Measurements from ENCODE around the gene PIK3C2A. TPM values are rescaled to one million over a fixed set of nuclear protein-coding genes. Genes with fewer than 3 reads are reported as not detected.
A peak's percentile ranks its signal among the peaks of the same experiment; 100 is the strongest.

PIK3C2A gene
- total and polyA plus RNA-seq, 5 experiments from 2014 or later: 7.0 to 42.7 (median 9.8) TPM

DNA sequence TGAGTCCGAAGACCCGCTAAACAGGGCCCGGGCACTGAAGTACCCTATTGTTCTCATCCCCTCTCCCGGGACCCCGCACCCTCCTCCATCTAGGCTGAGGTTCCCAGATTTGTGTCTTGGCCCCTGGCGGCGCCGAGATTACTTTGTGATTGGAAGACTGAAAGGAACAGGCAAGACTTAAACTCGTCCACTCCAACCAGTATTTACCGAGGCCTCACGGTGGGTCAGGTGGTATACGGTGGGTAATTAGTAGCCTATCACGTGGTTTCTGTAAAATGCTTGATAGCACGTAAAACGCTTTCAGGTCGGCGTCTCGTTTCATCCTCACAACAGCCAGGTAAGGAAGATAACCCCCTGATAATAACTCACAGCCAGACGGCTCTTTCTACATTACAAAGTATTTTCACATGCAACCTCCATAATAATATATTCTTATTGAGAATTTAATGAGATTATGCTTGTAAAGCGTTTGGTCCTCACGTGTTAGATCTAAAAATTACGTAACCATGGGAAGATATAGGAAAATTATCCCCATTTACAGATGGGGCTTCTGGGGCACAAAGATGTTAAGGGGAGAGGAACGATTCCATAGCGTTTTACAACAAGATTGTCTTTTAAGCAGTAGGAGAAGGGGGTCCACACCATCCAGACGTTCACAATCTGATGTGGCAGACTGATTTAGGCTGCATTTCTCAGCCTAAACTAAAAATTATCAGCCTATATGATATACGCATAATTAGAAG is 642 bp upstream of the PIK3C2A start:
- Mint-ChIP-seq H3K4me1 (peaks cover 23 to 55% (median 41%) of the 10 kb centered on the region in 4 donors), H3K4me3 (peak overlapping the region; percentile 89 to 100 (median 98)), H3K36me3 (peaks cover 0 to 4% (median 2%) of the 10 kb centered on the region in 3 donors), H3K9me3 (peaks cover 0 to 3% (median 0%) of the 10 kb centered on the region in 9 donors), H3K27me3 (no peaks in the 10 kb centered on the region), H3K27ac (peak overlapping the region; percentile 94 to 99 (median 98))
- DNase-seq (peak in 7 of 10 donors; percentile 21 to 74 (median 45)), ATAC-seq (peak; percentile 53 to 65)
- POLR2A ChIA-PET: interaction anchor here (0.6 to 1.6 kb wide), 10 partner anchors 21 to 303 kb away, joined by 3 to 15 read pairs (median 4); partner anchors contain the start of genes NUCB2 and RPS13

DNA sequence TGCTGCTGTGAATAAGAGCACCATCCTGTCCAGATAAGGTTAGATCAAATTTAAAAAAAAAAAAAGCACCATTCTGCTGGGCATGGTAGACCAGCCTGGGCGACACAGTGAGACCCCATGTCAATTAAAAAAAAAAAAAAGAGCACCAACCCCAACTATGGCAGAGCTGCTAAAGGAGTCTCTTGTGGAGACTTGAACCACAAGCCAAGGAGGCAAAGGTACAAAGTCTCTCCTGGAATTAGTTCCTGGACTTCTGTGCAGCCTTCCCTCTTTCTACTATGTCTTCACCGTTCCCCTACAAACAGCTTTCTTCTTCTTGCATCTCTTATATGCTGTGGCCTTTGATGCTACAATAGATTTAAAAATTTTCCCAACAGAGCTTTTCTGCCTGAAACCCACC is 1.3 kb downstream of the PIK3C2A start:
- Mint-ChIP-seq H3K27ac (peak overlapping the region; percentile 29 to 99 (median 99)), H3K27me3 (no peaks in the 10 kb centered on the region), H3K4me3 (peak overlapping the region; percentile 89 to 100 (median 98)), H3K36me3 (peaks cover 0 to 12% (median 6%) of the 10 kb centered on the region in 3 donors), H3K9me3 (no peaks in the 10 kb centered on the region), H3K4me1 (peaks cover 26 to 66% (median 49%) of the 10 kb centered on the region in 4 donors)
- DNase-seq (no peak), ATAC-seq (no peak)
- POLR2A ChIA-PET: no interaction called here

DNA sequence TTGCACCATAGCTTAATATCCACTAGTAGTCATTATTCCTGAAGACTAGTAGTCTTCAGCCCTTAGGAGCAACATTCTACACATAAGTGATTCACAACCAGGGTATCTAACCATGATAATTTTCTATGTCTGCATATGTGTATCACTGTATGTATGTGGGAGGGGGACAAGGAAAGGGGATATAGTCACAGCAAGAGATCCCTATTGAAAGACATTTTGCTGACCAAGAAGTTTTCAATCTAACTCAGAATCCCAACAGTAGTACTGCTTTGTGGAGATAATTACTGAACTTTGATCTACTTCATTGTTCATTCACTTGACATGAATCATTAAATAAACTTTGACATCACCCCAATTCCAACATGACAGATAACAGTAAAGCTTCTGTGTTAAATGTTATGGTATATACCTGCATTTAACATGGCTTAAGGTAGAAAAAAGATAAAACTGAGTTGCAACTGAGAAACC is 10.3 kb downstream of the PIK3C2A start:
- Mint-ChIP-seq H3K9me3 (no peaks in the 10 kb centered on the region), H3K36me3 (peaks cover 4 to 51% (median 17%) of the 10 kb centered on the region in 3 donors), H3K27me3 (no peaks in the 10 kb centered on the region), H3K27ac (no peak overlapping the region), H3K4me1 (peaks cover 10 to 36% (median 35%) of the 10 kb centered on the region in 4 donors), H3K4me3 (no peak overlapping the region)
- POLR2A ChIA-PET: no interaction called here
- ATAC-seq (no peak), DNase-seq (no peak)

DNA sequence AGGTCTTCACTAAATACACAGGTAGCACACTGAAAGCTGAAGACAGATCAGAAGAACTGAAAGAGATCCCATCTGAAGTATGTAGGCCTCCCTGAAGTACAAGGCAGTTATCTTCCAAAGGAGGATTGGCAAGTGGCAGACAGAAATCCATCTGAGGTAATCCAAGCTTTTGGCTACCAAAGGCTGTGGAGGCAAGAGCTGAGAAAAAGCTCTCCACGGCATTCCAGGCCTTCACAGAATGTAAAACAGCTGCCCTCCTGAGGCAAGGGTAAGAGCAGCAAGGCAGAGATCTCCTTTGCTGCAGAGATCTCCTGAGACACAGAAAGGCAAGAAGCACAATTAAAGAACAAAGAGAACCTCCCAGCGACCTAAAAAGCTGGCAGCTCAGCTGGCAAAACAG is 19.1 kb downstream of the PIK3C2A start:
- H3K27ac Mint-ChIP-seq: no peak overlapping the region
- H3K27me3 Mint-ChIP-seq: no peaks in the 10 kb centered on the region
- DNase-seq (no peak), ATAC-seq (no peak)
- no peaks in the 10 kb centered on the region for H3K9me3 Mint-ChIP-seq
- no peak overlapping the region for H3K4me3 Mint-ChIP-seq
- H3K36me3 Mint-ChIP-seq: peaks cover 4 to 36% (median 18%) of the 10 kb centered on the region in 3 donors
- POLR2A ChIA-PET: interaction anchor here (0.6 kb wide), 1 partner anchor 11 kb away, joined by 4 read pairs; no protein-coding TSS in a partner anchor
- H3K4me1 Mint-ChIP-seq: peaks cover 16 to 35% (median 16%) of the 10 kb centered on the region in 4 donors

DNA sequence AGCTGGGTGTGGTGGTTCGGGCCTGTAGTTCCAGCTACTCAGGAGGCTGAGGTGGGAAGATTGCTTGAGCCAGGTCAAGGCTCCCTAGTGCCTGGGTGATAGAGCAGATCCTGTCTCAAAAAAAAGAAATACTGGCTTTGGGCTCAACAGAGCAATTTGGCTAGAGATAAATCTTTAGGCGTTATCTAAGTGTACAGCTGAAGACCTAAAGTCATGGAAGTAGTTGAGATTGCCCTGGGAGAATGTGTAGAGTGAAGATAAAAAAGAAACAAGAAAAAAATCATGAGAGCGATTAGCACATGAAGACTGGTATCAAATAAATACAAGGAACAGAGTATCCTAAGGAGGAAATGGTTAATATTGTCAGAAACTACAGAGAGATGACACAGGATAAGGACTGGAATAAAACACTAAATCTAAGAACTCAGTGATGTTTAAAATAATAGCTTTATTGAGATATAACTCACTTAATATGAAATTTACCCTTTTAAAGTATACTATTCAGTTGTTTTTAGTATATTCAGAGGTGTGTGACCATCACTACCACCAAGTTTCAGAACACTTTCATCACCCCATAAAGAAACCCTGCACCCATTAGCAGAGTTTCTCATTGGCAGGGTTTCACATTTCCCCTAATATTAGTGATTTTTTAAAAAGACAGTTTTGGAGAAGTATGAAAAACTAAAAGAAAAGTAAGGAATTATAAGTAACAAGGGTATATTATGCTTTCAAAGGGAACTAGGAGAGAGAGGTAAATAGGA is 20.7 kb downstream of the PIK3C2A start:
- ATAC-seq: no peak
- POLR2A ChIA-PET: no interaction called here
- no peaks in the 10 kb centered on the region for H3K9me3 Mint-ChIP-seq
- peak overlapping the region in 2 of 10 donors; percentile 19 to 27 for H3K27ac Mint-ChIP-seq
- peaks cover 0 to 36% (median 9%) of the 10 kb centered on the region in 3 donors for H3K36me3 Mint-ChIP-seq
- no peak for DNase-seq
- H3K27me3 Mint-ChIP-seq: no peaks in the 10 kb centered on the region
- peaks cover 13 to 35% (median 16%) of the 10 kb centered on the region in 4 donors for H3K4me1 Mint-ChIP-seq
- H3K4me3 Mint-ChIP-seq: no peak overlapping the region

DNA sequence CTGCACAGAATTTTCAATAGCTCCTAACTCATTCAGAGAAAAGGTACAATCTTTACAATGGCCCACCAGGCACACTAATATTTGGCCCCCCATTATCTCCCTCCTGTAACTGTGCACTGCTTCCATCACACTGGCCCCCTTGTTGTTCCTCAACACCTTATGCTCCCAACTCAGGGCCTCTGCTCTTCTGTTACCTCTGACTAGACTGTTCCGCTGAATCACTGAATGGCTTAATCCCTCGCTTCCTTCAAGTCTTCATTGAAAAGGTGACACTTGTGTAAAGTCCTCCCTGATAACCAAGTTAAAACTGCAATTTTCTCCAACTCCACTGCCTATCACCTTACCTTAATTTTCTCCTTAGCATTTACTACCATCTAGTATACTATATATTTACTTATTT is 21.8 kb downstream of the PIK3C2A start:
- ATAC-seq (no peak), DNase-seq (no peak)
- POLR2A ChIA-PET: no interaction called here
- Mint-ChIP-seq H3K4me3 (no peak overlapping the region), H3K9me3 (no peaks in the 10 kb centered on the region), H3K4me1 (peaks cover 13 to 28% (median 15%) of the 10 kb centered on the region in 4 donors), H3K36me3 (peaks cover 0 to 29% (median 8%) of the 10 kb centered on the region in 3 donors), H3K27me3 (no peaks in the 10 kb centered on the region), H3K27ac (peak overlapping the region in 3 of 10 donors; percentile 3 to 52 (median 19))

DNA sequence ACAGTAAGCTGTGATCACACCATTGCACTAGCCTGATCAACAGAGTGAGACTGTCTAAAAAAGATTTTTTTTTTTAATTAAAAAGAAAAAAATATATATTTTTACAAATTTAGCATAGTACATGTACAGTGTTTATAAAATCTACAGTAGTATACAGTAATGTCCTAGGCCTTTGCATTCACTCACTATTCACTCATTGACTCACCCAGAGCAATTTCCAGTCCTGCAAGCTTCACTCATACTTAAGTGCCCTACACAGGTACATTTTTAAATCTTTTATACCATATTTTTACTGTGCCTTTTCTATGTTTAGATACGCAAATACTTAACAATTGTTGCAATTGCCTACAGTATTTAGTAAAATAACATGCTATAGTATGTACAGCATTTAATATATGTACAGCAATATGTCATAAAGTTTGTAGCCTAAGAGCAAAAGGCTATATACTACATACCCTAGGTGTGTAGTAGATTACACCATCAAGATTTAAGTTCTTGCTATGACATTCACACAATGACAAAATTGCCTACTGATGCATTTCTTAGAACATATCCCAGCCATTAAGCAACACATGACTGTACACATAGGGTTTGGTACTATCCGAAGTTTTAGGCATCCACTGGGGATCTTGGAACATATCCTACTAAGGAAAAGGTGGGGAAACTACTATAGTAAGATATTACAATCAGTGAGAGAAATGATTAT is 22.8 kb downstream of the PIK3C2A start:
- H3K27me3 Mint-ChIP-seq: no peaks in the 10 kb centered on the region
- ATAC-seq: no peak
- no peak for DNase-seq
- POLR2A ChIA-PET: interaction anchor here (0.6 kb wide), 1 partner anchor 20 kb away, joined by 4 read pairs; no protein-coding TSS in a partner anchor
- no peaks in the 10 kb centered on the region for H3K9me3 Mint-ChIP-seq
- no peak overlapping the region for H3K27ac Mint-ChIP-seq
- H3K36me3 Mint-ChIP-seq: peaks cover 0 to 27% (median 6%) of the 10 kb centered on the region in 3 donors
- H3K4me1 Mint-ChIP-seq: peaks cover 13 to 22% (median 15%) of the 10 kb centered on the region in 4 donors
- no peak overlapping the region for H3K4me3 Mint-ChIP-seq

DNA sequence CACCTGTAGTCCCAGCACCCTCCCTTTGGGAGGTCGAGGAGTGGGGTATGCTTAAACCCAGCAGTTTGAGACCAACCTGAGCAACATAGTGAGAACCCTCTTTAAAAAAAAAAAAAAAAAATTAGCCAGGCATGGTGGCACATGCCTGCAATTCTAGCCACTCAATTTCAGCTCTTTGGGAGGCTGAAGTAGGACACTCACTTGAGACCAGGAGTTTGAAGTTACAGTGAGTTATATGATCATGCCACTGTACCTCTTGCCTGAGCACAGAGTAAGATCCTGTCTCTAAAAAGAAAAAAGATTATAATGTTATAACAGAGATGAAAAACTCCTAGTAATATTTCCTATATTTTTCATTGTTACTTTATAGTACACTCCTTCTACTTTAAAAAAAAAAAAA is 23.9 kb downstream of the PIK3C2A start:
- POLR2A ChIA-PET: no interaction called here
- Mint-ChIP-seq H3K4me3 (no peak overlapping the region), H3K36me3 (peaks cover 0 to 25% (median 6%) of the 10 kb centered on the region in 3 donors), H3K27ac (no peak overlapping the region), H3K9me3 (no peaks in the 10 kb centered on the region), H3K27me3 (no peaks in the 10 kb centered on the region), H3K4me1 (peaks cover 13 to 22% (median 14%) of the 10 kb centered on the region in 4 donors)
- no peak for DNase-seq
- ATAC-seq: no peak

DNA sequence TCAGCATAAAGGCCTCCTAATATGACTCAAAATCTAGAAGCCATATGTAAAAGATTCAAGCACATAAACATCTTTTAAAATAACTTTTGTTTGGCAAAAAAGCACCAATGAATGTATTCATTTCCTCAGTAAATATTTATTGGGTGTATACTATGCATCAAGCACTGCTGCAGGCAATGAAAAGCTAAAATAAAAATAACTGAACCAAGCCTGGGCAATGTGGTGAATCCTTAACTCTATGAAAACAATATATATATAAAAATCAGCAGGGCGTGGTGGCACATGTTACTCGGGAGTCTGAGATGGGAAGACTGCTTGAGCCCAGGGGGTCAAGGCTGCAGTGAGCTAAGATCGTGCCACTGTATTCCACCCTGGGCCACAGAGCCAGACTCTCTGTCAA is 27.8 kb downstream of the PIK3C2A start:
- H3K4me1 Mint-ChIP-seq: peaks cover 0 to 3% (median 2%) of the 10 kb centered on the region in 4 donors
- peaks cover 0 to 19% (median 9%) of the 10 kb centered on the region in 3 donors for H3K36me3 Mint-ChIP-seq
- H3K27ac Mint-ChIP-seq: peak overlapping the region in 1 of 10 donors; percentile 49
- no peak for ATAC-seq
- no peaks in the 10 kb centered on the region for H3K9me3 Mint-ChIP-seq
- H3K27me3 Mint-ChIP-seq: no peaks in the 10 kb centered on the region
- no peak overlapping the region for H3K4me3 Mint-ChIP-seq
- POLR2A ChIA-PET: no interaction called here
- no peak for DNase-seq

DNA sequence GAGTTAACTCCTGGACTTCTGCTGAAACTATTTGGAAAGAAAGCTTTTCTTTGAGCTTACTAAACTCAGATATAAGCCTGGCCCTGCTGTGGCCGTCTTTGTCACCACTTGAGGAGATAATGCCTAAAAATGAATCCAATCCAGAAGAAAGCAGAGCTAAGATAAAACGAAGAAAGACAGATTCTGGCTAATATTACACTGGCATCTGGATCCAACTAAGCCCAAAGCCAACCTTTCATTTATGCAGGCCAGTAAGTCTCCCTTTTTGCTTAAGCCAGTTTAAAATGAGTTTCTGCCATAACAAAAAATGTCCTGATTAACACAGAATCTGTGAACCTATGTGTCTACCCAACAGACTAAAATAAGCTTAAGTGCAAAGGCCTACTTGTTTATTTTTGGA is 34.5 kb downstream of the PIK3C2A start:
- DNase-seq: no peak
- H3K4me3 Mint-ChIP-seq: no peak overlapping the region
- peak overlapping the region in 1 of 10 donors; percentile 1 for H3K27ac Mint-ChIP-seq
- H3K36me3 Mint-ChIP-seq: peaks cover 0 to 22% (median 19%) of the 10 kb centered on the region in 3 donors
- H3K4me1 Mint-ChIP-seq: peaks cover 8 to 20% (median 17%) of the 10 kb centered on the region in 4 donors
- H3K9me3 Mint-ChIP-seq: no peaks in the 10 kb centered on the region
- H3K27me3 Mint-ChIP-seq: no peaks in the 10 kb centered on the region
- ATAC-seq: no peak
- POLR2A ChIA-PET: interaction anchor here (0.6 kb wide), 1 partner anchor 44 kb away, joined by 3 read pairs; no protein-coding TSS in a partner anchor

DNA sequence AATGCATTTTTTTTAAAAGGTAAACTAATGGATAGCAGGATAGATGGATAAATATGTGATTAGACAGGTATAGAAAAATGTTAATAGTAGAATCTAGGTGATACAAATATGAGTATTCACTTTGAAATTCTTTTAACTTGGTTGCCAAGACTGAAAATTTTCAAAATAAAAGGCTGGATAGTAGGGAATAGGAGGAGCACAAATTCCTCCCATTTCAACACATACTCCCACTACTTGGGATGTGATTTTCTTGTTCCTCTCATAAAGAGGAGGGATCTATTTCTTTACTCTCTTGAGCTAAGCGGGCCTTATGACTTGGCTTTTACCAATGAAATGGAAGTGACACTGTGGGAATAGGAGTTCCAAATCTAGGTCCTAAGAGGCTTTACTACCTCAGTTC is 35.9 kb downstream of the PIK3C2A start:
- peaks cover 0 to 32% (median 26%) of the 10 kb centered on the region in 3 donors for H3K36me3 Mint-ChIP-seq
- no peaks in the 10 kb centered on the region for H3K27me3 Mint-ChIP-seq
- H3K27ac Mint-ChIP-seq: peak overlapping the region in 1 of 10 donors; percentile 44

DNA sequence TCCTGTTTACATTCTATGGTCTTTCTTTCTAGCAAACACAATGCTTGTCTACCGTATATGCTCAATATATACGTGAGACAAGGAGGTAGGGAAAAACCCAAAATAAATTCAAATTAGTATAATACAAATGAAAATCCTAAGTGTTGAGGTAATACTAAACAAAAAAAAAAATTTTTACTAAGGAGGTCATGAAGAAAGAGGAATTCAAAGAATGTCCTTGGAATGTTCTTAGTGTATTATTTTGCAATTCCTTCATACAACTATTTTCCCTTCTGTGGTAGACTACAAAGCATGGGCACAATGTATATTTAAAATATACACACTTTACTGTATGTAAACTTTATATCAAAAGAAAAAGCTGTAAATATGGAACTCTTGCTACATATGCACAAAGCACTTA is 36.4 kb downstream of the PIK3C2A start:
- POLR2A ChIA-PET: no interaction called here
- Mint-ChIP-seq H3K36me3 (peaks cover 0 to 33% (median 26%) of the 10 kb centered on the region in 3 donors), H3K4me1 (peaks cover 8 to 25% (median 18%) of the 10 kb centered on the region in 4 donors)

More for the DNA sequence above, 35.9 kb downstream of the PIK3C2A start:
- Mint-ChIP-seq H3K4me3 (no peak overlapping the region), H3K9me3 (no peaks in the 10 kb centered on the region), H3K4me1 (peaks cover 8 to 21% (median 16%) of the 10 kb centered on the region in 4 donors)
- DNase-seq (no peak), ATAC-seq (no peak)
- POLR2A ChIA-PET: interaction anchor here (0.6 kb wide), 1 partner anchor 27 kb away, joined by 3 read pairs; no protein-coding TSS in a partner anchor

More for the DNA sequence above, 36.4 kb downstream of the PIK3C2A start:
- Mint-ChIP-seq H3K27ac (no peak overlapping the region), H3K4me3 (no peak overlapping the region), H3K27me3 (no peaks in the 10 kb centered on the region), H3K9me3 (no peaks in the 10 kb centered on the region)
- ATAC-seq (no peak), DNase-seq (no peak)

All from naive thymus-derived CD8-positive, alpha-beta T cell (primary cell).